GM10248 (cell line): Measurements from ENCODE around the gene NTM.

ENCODE experiments used
- CTCF ChIA-PET: fragments of 300-600 bp; sonication (Branson Sonifier 250); formaldehyde crosslinking; extraction: SDS; loops from one replicate; lab custom pipeline; 2021; ENCODE audit warnings: antibody characterized with exemption; lab: Yijun Ruan, JAX
- POLR2A ChIA-PET: fragments of 350-650 bp; sonication (Branson Sonifier 250); formaldehyde crosslinking; extraction: SDS; loops from one replicate; lab custom pipeline; 2020; ENCODE audit warnings: antibody characterized with exemption; lab: Yijun Ruan, JAX
- DNase-seq: peaks from one replicate; pipeline ENCODE4 v3.0.0; 2012; ENCODE audit errors: extremely low spot score
- CTCF ChIP-seq: IDR thresholded peaks from 2 replicates; pipeline ENCODE4 v1.5.1; 2012; ENCODE audit warnings: mild to moderate bottlenecking, low read depth; ENCODE audit errors: extremely low read depth, missing control alignments, control extremely low read depth

Gene NTM

GRCh38 chr11:131689049-131689925, 318.9 kb downstream of the NTM start:
- no peak for TF ChIP-seq CTCF
- ChIA-PET CTCF (interaction anchor here (0.9 to 2.3 kb wide), 10 partner anchors 10 to 195 kb away, joined by 3 to 22 read pairs (median 4); no protein-coding TSS in a partner anchor), POLR2A (no interaction called here)
- no peak for DNase-seq

DNA sequence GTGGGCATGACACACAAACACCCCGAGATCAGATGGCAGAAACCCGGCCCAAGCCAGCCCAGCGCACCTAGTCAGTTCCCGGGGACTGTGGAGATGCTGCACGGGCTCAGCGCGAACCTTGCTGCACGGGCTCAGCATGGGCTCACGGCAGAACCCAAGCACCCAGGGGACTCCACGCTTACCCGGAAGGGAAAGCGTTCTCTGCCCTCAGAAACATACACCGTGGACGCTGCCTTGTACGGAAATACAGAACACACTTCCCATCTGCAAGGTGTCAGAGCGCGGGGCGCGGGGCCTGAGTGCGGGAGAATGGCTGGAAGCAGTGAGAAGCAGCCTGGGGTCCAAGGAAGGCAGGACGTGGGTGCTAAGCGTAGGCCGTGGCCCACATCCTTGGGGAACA, 319.9 kb downstream of the NTM start:
- POLR2A ChIA-PET = no interaction called here
- CTCF ChIA-PET = no interaction called here
- DNase-seq = no peak
- no peak for TF ChIP-seq CTCF

- CTCF ChIA-PET = no interaction called here
- DNase-seq = no peak
- POLR2A ChIA-PET = no interaction called here
Measured at GRCh38 chr11:131690776-131691175, 320.4 kb downstream of the NTM start.

GRCh38 chr11:131691181-131692041, 321.0 kb downstream of the NTM start:
- peak; percentile 49 for TF ChIP-seq CTCF
- peak; percentile 58 for DNase-seq
- ChIA-PET POLR2A (no interaction called here), CTCF (interaction anchor here (1.2 to 1.7 kb wide), 2 partner anchors 17 to 1250 kb away, joined by 3 to 4 read pairs; no protein-coding TSS in a partner anchor)

More at GRCh38 chr11:131690776-131691175, 320.4 kb downstream of the NTM start:
- no peak for TF ChIP-seq CTCF

DNA sequence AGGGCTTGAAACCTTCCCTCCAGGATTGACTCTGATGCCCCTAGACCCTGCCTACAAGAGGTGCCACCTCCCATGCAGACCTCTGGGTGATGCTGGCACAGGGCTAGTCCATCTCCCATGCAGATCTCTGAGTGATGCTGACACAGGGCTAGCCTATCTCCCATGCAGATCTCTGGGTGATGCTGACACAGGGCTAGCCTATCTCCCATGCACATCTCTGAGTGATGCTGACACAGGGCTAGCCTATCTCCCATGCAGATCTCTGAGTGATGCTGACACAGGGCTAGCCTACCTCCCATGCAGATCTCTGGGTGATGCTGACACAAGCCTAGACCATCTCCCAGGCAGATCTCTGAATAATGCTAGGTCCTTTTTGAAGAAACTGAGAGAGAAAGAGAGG, 321.7 kb downstream of the NTM start:
- TF ChIP-seq CTCF = no peak
- DNase-seq = peak; percentile 5
- POLR2A ChIA-PET = no interaction called here
- CTCF ChIA-PET = interaction anchor here (1.2 to 1.7 kb wide), 3 partner anchors 18 to 1249 kb away, joined by 3 to 4 read pairs (median 3); no protein-coding TSS in a partner anchor

DNA sequence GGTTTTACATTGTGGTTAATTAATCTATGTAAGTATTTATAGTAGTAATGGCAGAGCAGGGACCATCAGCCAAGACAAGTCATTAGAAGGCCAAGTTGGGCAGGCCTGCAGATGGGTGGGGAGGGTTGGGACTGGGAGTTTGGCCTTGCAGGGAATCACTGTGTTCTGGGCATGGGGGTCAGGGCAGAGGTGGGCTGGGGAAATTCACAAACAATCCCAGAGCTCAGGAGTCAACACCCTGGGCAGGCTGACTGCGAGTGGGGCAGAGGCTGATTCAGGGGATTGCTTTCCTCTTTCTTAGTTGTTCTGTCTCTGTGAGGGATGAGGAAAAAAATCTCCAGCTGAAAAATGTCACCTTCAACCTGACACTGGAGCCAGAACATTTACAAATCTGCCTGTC, 322.5 kb downstream of the NTM start:
- ChIA-PET CTCF (interaction anchor here (1.2 to 3.6 kb wide), 4 partner anchors 8 to 112 kb away, joined by 3 to 39 read pairs (median 5); no protein-coding TSS in a partner anchor), POLR2A (no interaction called here)
- DNase-seq = no peak
- no peak for TF ChIP-seq CTCF
